Kidney glomerular epithelial cell (primary cell): ENCODE data around the gene ERC2.

Experiments used
- DNase-seq: peaks from one replicate; lab custom pipeline; 2025; lab: John Stamatoyannopoulos, UW

ERC2 gene

GRCh38 chr3:56424885-56425284, 43.4 kb downstream of the ERC2 start:
- no peak for DNase-seq

- DNase-seq = no peak
Measured at GRCh38 chr3:56424336-56424735, 43.9 kb downstream of the ERC2 start.

- no peak for DNase-seq
Measured at GRCh38 chr3:56423661-56424099, 44.6 kb downstream of the ERC2 start.

- DNase-seq = no peak
Measured at GRCh38 chr3:56422316-56422715, 46.0 kb downstream of the ERC2 start.

GRCh38 chr3:56421205-56421604, 47.1 kb downstream of the ERC2 start:
- no peak for DNase-seq

- no peak for DNase-seq
Measured at GRCh38 chr3:56415652-56416051, 52.6 kb downstream of the ERC2 start.

- DNase-seq = no peak
Measured at GRCh38 chr3:56413911-56414310, 54.4 kb downstream of the ERC2 start.

- DNase-seq = no peak
Measured at GRCh38 chr3:56411166-56411565, 57.1 kb downstream of the ERC2 start.

- DNase-seq = no peak
Measured at GRCh38 chr3:56410576-56410975, 57.7 kb downstream of the ERC2 start.

- no peak for DNase-seq
Measured at GRCh38 chr3:56409790-56410189, 58.5 kb downstream of the ERC2 start.

- DNase-seq = no peak
Measured at GRCh38 chr3:56408761-56409196, 59.5 kb downstream of the ERC2 start.

GRCh38 chr3:56406826-56407515, 61.3 kb downstream of the ERC2 start:
- DNase-seq = no peak

- DNase-seq = no peak
Measured at GRCh38 chr3:56404884-56405283, 63.4 kb downstream of the ERC2 start.

GRCh38 chr3:56398659-56399058, 69.6 kb downstream of the ERC2 start:
- DNase-seq = no peak

GRCh38 chr3:56397798-56398197, 70.5 kb downstream of the ERC2 start:
- DNase-seq = no peak

- no peak for DNase-seq
Measured at GRCh38 chr3:56389183-56389830, 79.0 kb downstream of the ERC2 start.

- DNase-seq = no peak
Measured at GRCh38 chr3:56383092-56383491, 85.2 kb downstream of the ERC2 start.

GRCh38 chr3:56379723-56380287, 88.5 kb downstream of the ERC2 start:
- DNase-seq = no peak

GRCh38 chr3:56375654-56376053, 92.6 kb downstream of the ERC2 start:
- no peak for DNase-seq

GRCh38 chr3:56373386-56373785, 94.9 kb downstream of the ERC2 start:
- no peak for DNase-seq

GRCh38 chr3:56370991-56371775, 97.1 kb downstream of the ERC2 start:
- no peak for DNase-seq

GRCh38 chr3:56369914-56370313, 98.4 kb downstream of the ERC2 start:
- no peak for DNase-seq

GRCh38 chr3:56368846-56369245, 99.4 kb downstream of the ERC2 start:
- DNase-seq = no peak
